GM18520 (cell line): Measurements from ENCODE around the gene YIF1A.
"Not testable (repeated sequence)": the region's sequence is repeated elsewhere in the genome, so short reads cannot be mapped to it uniquely, and the experiment has no call there.

Experiments
- ATAC-seq: cut with Tn5 transposase; IDR thresholded peaks from one replicate; pipeline ENCODE4 v1.9.1; 2021; ENCODE audit not compliant: unreplicated experiment

The YIF1A gene

DNA sequence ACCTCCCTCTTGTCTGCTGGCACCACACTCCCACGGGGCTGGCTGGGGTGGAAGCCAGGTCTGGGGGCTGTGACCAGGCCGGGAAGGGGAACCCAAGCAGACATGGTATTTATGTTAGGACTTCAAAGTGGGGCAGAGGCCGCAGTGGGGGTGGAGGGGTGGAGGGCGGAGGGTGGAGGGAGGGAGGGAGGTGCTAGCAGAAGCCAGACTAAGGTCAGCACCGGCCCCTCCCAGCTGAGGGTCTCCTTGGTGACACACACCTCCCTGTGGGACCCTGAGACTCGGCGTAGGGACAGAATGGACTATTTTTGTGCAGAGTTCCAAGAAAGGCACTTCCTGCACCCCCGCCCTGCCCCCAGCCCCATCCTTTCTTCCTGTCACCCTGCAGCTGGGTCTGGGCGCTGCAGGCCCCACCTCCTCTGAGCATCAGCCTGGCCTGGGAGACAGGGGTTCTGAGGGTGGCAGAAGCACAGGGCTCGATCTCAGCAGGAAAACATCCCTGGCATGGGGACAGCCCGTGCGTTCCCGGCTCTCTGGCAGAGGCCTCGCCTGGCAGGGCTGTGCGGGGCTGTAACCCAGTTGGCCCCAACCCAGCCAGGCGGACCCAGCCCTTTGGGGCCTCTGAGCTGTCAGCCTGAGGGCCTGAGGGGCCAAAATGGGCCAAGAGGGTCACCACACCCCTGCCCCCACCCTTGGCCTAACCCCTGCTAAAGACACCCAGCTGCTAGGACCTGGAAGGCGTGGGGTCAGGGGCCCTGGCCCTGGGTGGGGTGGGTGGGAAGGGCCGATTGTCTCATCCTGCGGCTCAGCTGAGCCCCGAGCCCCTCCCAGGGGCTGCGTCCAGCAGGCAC, 37.5 kb upstream of the YIF1A start:
- no peak for ATAC-seq

GRCh38 chr11:66325263-66325671, 36.3 kb upstream of the YIF1A start:
- no peak for ATAC-seq

- no peak for ATAC-seq
Measured at GRCh38 chr11:66324664-66325063, 35.7 kb upstream of the YIF1A start.

DNA sequence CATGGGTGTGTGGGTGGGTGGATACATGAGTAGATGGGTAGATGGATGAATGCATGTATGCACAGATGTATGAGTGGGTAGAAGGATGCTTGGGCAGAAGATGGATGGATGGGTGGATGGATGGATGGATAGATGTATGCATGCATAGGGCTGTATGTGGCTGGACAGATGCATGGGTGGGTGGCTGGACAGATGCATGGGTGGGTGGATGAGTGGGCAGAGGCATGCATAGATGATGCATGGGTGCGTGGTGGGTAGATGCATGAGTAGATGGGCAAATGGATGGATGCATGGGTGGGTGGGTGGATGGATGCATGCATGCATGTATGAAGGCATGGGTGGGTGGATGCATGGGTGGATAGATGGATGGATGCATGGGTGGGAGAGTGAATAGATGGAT, 34.7 kb upstream of the YIF1A start:
- ATAC-seq = no peak

DNA sequence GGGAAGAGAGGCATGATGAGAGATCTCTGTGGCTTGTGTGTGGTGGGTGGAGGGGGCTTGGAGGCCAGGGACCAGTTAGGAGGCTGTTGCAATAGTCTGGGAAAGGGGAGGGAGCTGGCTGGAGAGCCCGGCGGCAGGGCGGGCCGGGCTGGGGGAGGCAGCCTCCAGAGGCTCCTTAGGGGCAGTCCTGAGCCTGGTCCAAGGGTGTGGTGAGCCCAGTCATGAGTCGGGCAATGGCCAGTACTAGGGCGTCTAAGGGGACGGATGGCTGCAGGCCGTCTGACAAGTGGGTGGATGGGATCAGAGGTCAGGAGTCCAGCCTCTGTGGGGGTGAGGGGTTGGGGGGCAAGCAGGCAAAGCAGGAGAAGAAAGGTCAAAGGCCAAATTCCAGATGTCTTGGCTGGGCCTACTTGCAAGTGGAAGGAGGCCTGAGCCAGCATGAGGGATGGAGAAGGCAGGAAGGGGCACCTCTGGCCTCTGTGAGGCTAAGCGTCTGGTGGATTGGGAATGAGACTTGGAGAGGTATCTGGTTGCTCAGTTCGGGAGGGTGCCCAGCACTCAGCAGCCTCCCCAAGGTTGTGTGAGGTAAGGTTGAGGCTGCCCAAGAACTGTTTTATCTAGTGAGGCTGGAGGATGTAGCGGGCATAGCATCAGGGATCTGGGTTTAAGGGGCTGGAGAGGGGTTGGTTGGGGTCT, 33.9 kb upstream of the YIF1A start:
- ATAC-seq = no peak

- ATAC-seq = no peak
Measured at GRCh38 chr11:66321606-66322005, 32.7 kb upstream of the YIF1A start.

DNA sequence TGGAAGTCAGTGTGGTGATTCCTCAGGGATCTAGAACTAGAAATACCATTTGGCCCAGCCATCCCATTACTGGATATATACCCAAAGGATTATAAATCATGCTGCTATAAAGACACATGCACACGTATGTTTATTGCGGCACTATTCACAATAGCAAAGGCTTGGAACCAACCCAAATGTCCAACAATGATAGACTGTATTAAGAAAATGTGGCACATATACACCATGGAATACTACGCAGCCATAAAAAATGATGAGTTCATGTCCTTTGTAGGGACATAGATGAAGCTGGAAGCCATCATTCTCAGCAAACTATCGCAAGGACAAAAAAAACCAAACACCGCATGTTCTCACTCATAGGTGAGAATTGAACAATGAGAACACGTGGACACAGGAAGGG, 31.8 kb upstream of the YIF1A start:
- not testable (repeated sequence) for ATAC-seq

- not testable (repeated sequence) for ATAC-seq
Measured at GRCh38 chr11:66320289-66320688, 31.3 kb upstream of the YIF1A start.

GRCh38 chr11:66318600-66318970, 29.6 kb upstream of the YIF1A start:
- no peak for ATAC-seq

DNA sequence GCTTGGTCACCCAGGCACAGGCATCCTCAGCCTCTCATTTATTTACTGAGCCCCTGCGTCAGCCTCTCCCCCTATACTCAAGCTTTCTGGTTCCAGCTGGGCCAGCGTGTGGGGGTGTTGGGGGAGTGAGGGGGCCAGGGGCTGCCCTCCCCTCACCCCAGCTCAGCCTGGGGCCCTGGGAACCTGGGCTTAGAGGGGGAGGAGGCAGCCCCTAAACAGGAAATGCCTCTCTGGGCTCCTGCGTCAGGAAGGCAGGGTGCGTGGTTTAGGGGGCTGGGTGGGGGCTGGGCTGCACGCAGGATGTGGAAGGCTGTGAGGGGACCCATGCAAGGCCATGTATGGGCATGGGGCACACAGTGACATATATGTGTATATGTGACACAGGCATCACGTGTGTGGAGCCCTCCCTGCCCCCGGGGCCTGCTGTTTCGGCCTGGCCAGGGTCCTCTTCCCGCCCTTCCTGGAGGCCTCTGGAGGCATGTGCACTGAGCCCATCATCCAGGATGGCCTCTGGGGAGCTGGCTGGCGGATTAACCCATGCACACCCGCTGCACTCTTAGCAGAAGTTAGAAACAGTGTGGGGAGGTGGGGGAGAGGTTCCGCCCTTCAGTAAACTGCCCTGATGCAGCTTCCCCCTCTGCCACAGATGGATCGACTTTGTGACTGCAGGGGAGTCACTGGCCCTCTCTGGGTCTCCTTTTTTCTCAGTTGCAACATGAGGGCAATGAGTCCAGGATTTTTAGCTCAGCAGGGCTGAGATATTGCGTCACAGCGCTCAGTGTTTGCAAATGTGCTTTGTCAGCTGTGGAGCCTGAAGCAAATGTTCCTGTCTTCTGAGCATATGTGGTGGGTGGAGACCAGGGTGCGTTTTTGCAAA, 29.0 kb upstream of the YIF1A start:
- ATAC-seq = no peak

DNA sequence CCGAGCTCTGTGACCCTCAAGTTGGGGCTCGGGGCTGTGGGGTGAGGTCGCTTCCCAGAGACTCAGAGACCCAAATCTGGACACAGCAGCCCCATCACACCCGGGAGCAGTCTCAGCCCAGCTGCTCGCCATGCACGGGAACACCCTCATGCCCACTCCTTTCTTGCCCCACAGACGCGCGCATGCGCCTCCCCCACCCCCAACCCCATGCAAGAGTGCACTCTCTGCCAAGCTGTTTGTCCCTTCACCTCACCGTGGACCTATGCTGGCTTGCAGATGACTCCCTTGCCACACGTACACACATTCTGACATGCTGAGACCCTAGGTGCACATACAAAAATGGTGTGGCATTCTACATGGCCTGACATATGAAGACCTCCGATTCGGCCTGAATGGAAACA, 28.4 kb upstream of the YIF1A start:
- no peak for ATAC-seq

GRCh38 chr11:66316849-66317251, 27.9 kb upstream of the YIF1A start, which contains the start of gene CD248:
TSS of gene CD248 (minus strand) at chr11:66317044. CDS start at chr11:66317027, 17 bp downstream.
- no peak for ATAC-seq

GRCh38 chr11:66315921-66316811, 27.2 kb upstream of the YIF1A start:
- ATAC-seq = no peak

GRCh38 chr11:66315498-66315885, 26.5 kb upstream of the YIF1A start:
- no peak for ATAC-seq

DNA sequence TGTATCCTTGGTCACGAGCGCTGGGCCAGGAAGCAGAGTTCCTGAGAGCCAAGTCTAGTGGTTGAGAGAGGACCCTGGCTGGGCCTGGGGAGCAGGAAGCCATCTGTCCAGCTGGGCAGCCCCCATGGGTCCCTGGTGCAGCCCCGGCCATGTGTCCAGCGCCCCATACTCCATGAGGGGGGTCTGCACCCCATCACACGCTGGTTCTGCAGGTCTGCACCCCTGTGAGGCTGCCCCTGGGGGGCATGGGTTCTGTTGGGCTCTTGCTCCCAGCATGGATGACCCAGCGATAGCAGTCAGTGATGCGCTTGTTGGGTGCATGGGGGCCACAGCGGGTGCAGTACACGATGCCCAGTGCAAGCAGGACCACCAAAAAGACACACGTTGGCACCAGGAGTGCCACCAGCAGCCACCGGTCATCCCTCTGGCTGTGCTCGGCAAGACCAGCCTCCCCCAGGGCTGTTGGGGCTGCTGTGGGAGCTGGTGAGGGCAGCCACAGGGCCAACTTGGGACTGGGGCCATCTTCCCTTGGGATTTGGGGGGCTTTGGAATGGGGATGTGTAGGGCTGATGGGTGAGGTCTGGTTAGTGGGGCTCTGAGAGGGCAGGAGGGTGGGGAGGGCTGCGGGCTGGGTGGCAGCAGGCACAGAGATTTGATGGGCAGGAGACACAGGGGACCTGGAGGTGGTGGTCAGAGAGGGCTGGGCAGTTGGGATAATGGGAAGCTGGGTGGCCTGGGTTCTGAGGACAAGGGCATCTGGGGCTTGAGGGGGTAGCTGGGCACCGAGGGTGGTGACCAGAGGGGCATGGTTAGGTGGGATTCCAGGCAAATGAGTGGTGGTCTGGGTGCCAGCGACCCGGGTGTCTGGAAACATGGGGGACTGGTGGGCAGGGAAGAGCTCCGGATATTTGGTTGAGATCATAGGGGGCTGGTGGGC, 25.9 kb upstream of the YIF1A start:
- no peak for ATAC-seq

DNA sequence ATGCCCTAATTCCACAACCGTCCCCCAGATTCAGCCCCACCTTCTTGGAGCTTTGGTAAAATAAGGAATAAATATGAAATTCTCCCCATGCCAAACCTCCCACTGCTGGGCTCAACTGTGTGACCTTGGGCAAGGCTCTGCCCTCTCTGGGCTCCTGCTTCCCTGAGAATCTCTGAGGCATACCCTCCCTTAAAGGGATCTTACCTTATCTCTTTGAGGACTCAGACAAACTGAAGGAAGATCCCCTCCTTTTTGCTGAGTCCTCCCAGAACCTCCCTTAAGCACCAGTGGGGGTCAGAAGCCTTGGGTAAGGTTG, 25.2 kb upstream of the YIF1A start:
- ATAC-seq = no peak

DNA sequence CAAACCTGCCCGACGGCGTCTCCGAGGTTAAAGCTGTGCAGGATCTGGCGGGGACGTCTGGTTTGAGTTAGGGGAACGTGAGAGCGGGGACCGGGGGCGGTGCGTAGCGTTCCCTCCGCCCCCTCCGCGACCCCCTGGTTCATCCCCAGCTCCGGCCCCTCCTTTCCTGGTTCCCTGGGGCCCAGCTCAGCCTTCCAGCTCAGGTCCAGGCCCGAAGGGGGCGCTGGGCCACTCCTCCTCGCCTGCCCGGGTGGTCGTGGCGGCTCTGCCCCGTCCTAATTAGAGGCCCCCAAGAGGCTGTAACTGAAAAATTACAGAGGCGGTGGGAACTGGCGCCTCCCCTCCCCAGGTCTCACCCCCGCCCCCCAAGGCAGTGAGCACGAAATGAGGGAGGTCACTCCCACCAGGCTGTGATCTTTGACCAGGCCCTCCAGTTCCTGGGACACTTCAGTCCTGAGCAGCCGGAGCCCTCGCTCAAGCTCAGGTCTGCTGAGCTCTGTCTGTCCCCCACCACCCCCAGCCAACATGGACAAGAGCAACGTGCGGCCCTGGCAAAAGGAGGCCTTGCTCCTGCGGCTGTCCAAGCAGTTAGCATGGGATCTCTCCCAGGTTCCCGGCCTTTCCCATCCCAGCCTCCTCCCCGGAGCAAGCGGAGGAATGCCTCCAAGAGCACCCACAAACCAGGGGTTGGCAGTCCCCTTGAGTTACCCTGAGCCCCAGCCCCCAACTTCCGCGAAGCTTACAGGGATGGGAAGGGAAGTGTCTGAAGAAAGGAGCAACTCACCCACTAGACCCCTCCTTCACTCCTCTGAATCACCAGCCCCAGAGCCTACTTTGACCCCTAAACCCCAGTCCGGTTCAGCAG, 24.6 kb upstream of the YIF1A start:
- ATAC-seq = no peak

DNA sequence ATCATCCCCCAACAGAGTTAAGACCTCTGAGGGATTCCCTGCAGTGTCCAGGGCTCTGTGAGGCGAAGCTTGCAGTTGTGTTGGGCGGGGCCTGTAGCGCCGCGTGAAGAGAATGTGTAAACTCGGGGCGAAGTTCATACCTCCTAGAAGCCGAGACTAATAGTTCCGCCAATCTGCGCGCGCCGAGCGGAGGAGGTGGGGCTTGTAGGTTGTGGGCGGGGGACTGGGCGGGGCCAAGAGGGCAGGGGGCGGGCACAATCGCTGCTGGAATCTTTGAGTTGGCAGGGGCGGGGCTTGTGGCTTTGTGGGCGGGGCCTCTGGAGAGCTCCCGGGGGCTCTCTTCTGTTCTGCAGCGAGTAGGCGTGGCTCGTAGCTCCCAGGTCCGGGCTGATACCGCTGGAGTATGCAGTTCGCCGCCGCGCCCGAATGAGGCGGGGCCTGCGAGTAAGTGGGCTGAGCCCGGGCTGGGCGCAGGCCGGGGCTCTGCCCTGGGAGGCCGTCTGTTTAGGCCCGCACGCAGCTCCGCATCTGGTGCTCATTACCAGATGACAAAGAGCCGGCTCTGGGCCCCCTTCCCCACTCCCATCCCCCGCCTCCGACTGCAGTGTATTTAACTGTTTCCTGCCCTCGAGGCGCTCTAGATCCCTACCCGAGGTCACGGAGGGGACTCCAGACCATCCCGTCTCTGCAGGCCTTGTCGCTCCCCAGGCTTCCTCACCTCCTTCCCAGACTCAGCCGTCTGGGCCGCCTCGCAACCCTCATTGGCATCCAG, 23.8 kb upstream of the YIF1A start:
- peak; percentile 27 for ATAC-seq
